MM.1S (cell line): ENCODE results near the gene MRRF.

Experiments used
- DNase-seq: peaks from one replicate; pipeline ENCODE4 v3.0.0-alpha.2; 2015
- H2AFZ ChIP-seq: fragments of 300-600 bp; sonication (generic); 2 replicates; pipeline ENCODE4 v1.6.0; 2016; ENCODE audit warnings: antibody characterized with exemption, low read length
- H3F3A ChIP-seq: fragments of 300-600 bp; sonication (generic); 2 replicates; pipeline ENCODE4 v1.6.1; 2016; ENCODE audit warnings: mild to moderate bottlenecking, antibody characterized with exemption, low read length, moderate library complexity, mixed read lengths; ENCODE audit not compliant: insufficient read depth
- H3K27ac ChIP-seq: fragments of 300-600 bp; sonication (generic); 2 replicates; pipeline ENCODE4 v1.5.1; 2016; ENCODE audit warnings: mild to moderate bottlenecking, low read length
- H3K27me3 ChIP-seq: fragments of 300-600 bp; sonication (generic); replicated peaks from 2 replicates; pipeline ENCODE4 v1.6.0; 2016; ENCODE audit warnings: low read length; ENCODE audit not compliant: insufficient read depth
- H3K36me3 ChIP-seq: fragments of 300-600 bp; sonication (generic); replicated peaks from 2 replicates; pipeline ENCODE4 v1.6.1; 2016; ENCODE audit warnings: mild to moderate bottlenecking, low read length, mixed read lengths; ENCODE audit not compliant: insufficient read depth
- H3K4me1 ChIP-seq: fragments of 300-600 bp; sonication (generic); 2 replicates; pipeline ENCODE4 v1.6.1; 2016; ENCODE audit warnings: low read length, mixed read lengths
- H3K4me2 ChIP-seq: fragments of 300-600 bp; sonication (generic); 2 replicates; pipeline ENCODE4 v1.6.0; 2016; ENCODE audit warnings: low read depth, low read length
- H3K4me3 ChIP-seq: fragments of 300-600 bp; sonication (generic); 2 replicates; pipeline ENCODE4 v1.5.1; 2016; ENCODE audit warnings: low read length, mixed read lengths
- H3K79me2 ChIP-seq: fragments of 300-600 bp; sonication (generic); 2 replicates; pipeline ENCODE4 v1.6.1; 2016; ENCODE audit warnings: mixed run types, low read length, mixed read lengths
- H3K9ac ChIP-seq: fragments of 300-600 bp; sonication (generic); 2 replicates; pipeline ENCODE4 v1.6.1; 2016; ENCODE audit warnings: low read length, mixed read lengths
- H3K9me2 ChIP-seq: fragments of 300-600 bp; sonication (generic); replicated peaks from 2 replicates; pipeline ENCODE4 v1.6.1; 2016; ENCODE audit warnings: mild to moderate bottlenecking, low read length, mixed read lengths; ENCODE audit not compliant: insufficient read depth
- H3K9me3 ChIP-seq: fragments of 300-600 bp; sonication (generic); replicated peaks from 2 replicates; pipeline ENCODE4 v1.6.1; 2016; ENCODE audit warnings: mild to moderate bottlenecking, low read length, mixed read lengths; ENCODE audit not compliant: insufficient read depth
- H4K20me1 ChIP-seq: fragments of 300-600 bp; sonication (generic); 2 replicates; pipeline ENCODE4 v1.6.1; 2016; ENCODE audit warnings: mild to moderate bottlenecking, low read length, moderate library complexity, mixed read lengths; ENCODE audit not compliant: insufficient read depth
- EZH2 ChIP-seq: fragments of 300-600 bp; sonication (generic); optimal IDR thresholded peaks from 2 replicates; pipeline ENCODE3; 2017; ENCODE audit warnings: low read depth, mild to moderate bottlenecking, antibody characterized with exemption, low read length, mixed read lengths
- EZH2phosphoT487 ChIP-seq: fragments of 300-600 bp; sonication (generic); IDR thresholded peaks from 2 replicates; pipeline ENCODE4 v1.6.1; 2018; ENCODE audit warnings: antibody characterized with exemption, low read length
- TF ChIP-seq, protein P1 (sequence below): fragments of 300-600 bp; sonication (generic); IDR thresholded peaks from 2 replicates; pipeline ENCODE4 v1.5.1; 2016; ENCODE audit warnings: antibody characterized with exemption, low read length, mixed read lengths

Gene MRRF

DNA sequence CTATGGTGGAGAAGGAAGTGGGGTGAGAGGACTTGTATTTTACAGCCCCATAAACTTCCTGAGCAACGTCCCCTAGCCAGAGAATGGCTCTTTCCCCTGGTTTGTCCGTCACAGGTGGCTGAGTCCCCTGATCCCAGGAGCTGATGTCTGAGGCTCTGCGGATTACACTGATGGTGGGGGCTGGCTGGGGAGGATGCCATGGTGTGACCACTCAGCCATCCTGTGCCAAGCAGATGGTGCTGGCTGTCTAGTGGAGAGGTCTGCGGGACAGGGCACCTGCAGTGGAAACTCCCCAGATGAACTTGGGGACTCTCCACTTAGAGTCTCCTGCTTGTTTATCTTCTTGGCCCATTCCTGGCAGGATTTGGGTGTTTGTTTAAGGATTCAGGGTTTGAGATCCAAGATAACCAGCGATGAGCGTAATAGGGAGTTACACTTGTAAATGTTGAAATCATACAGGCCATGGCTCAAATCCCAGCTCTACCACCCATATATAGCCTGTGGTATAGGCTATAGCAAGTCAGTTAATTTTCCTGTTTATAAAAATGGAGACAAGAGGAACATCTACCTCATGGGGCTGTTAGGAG is 101.5 kb downstream of the MRRF start:
- DNase-seq: no peak
- Histone ChIP-seq H4K20me1 (no peaks in the 10 kb centered on the region), H3K9me3 (no peaks in the 10 kb centered on the region), H2AFZ (no peak overlapping the region), H3K36me3 (no peaks in the 10 kb centered on the region), H3F3A (peaks cover 7% of the 10 kb centered on the region), H3K4me2 (no peak overlapping the region), H3K9me2 (no peaks in the 10 kb centered on the region), H3K4me3 (no peak overlapping the region), H3K9ac (no peak overlapping the region), H3K4me1 (peaks cover 19% of the 10 kb centered on the region; the same call in 1 of the 2 replicates), H3K79me2 (no peaks in the 10 kb centered on the region), H3K27me3 (peaks cover under 1% of the 10 kb centered on the region; the same call in 1 of the 2 replicates), H3K27ac (no peak overlapping the region)
- no peak for TF ChIP-seq EZH2
- no peak for TF ChIP-seq EZH2phosphoT487
- TF ChIP-seq, protein P1, sequence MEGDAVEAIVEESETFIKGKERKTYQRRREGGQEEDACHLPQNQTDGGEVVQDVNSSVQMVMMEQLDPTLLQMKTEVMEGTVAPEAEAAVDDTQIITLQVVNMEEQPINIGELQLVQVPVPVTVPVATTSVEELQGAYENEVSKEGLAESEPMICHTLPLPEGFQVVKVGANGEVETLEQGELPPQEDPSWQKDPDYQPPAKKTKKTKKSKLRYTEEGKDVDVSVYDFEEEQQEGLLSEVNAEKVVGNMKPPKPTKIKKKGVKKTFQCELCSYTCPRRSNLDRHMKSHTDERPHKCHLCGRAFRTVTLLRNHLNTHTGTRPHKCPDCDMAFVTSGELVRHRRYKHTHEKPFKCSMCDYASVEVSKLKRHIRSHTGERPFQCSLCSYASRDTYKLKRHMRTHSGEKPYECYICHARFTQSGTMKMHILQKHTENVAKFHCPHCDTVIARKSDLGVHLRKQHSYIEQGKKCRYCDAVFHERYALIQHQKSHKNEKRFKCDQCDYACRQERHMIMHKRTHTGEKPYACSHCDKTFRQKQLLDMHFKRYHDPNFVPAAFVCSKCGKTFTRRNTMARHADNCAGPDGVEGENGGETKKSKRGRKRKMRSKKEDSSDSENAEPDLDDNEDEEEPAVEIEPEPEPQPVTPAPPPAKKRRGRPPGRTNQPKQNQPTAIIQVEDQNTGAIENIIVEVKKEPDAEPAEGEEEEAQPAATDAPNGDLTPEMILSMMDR: no peak

GRCh38 chr9:122367065-122367464 is 102.4 kb downstream of the MRRF start:
- DNase-seq: peak; percentile 60
- Histone ChIP-seq H3K4me2 (peak overlapping the region; percentile 30), H3K9me3 (no peaks in the 10 kb centered on the region), H3K36me3 (no peaks in the 10 kb centered on the region), H3K4me3 (no peak overlapping the region; the same call in 1 of the 2 replicates), H3F3A (peaks cover 7% of the 10 kb centered on the region), H3K4me1 (peaks cover 23% of the 10 kb centered on the region; the same call in 1 of the 2 replicates), H3K79me2 (no peaks in the 10 kb centered on the region), H3K27ac (peak overlapping the region; percentile 6; the same call in 1 of the 2 replicates), H4K20me1 (no peaks in the 10 kb centered on the region), H2AFZ (peak overlapping the region; percentile 3), H3K9me2 (no peaks in the 10 kb centered on the region), H3K9ac (no peak overlapping the region), H3K27me3 (peaks cover 6% of the 10 kb centered on the region)
- TF ChIP-seq, protein P1: no peak
- TF ChIP-seq EZH2 (no peak), EZH2phosphoT487 (no peak)

DNA sequence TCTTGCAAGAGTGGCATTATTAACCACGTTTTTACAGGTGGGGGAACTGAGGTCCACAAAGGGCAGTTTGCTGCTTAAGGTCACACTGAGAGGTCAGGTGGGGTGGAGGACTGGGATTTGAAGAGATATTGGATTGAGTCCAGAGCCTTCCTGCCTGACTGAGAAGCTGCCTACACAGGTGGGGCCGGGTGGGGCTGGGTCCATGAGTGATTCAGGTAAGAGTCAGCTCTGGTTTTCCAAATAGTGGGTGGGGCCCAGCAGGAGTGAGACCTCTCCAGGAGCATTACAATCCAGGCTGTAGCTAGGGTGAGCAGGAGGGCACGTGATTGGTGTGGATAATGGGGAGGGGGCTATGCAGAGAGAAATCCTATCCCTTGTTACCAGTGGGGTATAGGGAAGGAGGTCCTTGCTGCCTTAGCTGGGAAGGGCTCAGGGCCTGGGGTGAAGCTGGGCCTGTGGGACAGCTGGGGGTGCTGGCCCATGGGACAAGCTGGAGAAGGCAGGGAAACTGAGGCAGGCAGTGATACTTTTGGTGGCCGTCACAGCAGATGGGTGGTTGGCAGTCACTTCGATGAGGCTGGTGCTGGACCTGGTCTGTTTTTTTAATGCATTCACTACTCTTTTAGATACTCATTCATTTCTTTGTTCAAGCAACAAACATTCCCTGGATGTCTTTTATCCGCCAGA is 103.2 kb downstream of the MRRF start:
- Histone ChIP-seq H3K4me1 (peaks cover 23% of the 10 kb centered on the region; the same call in 1 of the 2 replicates), H2AFZ (peak overlapping the region; percentile 3; the same call in 1 of the 2 replicates), H3F3A (peaks cover 7% of the 10 kb centered on the region), H4K20me1 (no peaks in the 10 kb centered on the region), H3K79me2 (no peaks in the 10 kb centered on the region), H3K9ac (no peak overlapping the region), H3K36me3 (no peaks in the 10 kb centered on the region), H3K4me2 (peak overlapping the region; percentile 30), H3K27ac (no peak overlapping the region), H3K27me3 (peaks cover 6% of the 10 kb centered on the region), H3K9me3 (no peaks in the 10 kb centered on the region), H3K4me3 (no peak overlapping the region; the same call in 1 of the 2 replicates), H3K9me2 (no peaks in the 10 kb centered on the region)
- DNase-seq: no peak
- TF ChIP-seq EZH2 (no peak), EZH2phosphoT487 (no peak)
- TF ChIP-seq, protein P1: no peak
